K562 (cell line): ENCODE results near the gene PSMA7. TPM values are rescaled to one million over a fixed set of nuclear protein-coding genes. Genes with fewer than 3 reads are reported as not detected.

Experiments
- BRCA1 ChIP-seq, 2 experiments: fragments of 450-650 bp in 1 of 2; sonication (generic) in 1 of 2; formaldehyde crosslinking in 1 of 2; IDR thresholded peaks; 2 replicates each; pipeline versions ENCODE4 v1.5.0 to v1.6.1; 2017 to 2020; ENCODE audit warnings: mild to moderate bottlenecking in 1 of 2, missing genetic modification reagents in 1 of 2
- CHCHD3 ChIP-seq: fragments of 250-450 bp; sonication (Bioruptor Pico); IDR thresholded peaks from 2 replicates; pipeline ENCODE4 v2.1.2; 2022; ENCODE audit warnings: mild to moderate bottlenecking
- EHMT2 ChIP-seq: fragments of 450-650 bp; IDR thresholded peaks from 2 replicates; pipeline ENCODE4 v1.6.1; 2018; ENCODE audit warnings: antibody characterized with exemption
- FOXA1 ChIP-seq: fragments of 450-650 bp; IDR thresholded peaks from 2 replicates; pipeline ENCODE4 v1.6.1; 2016; ENCODE audit warnings: mild to moderate bottlenecking, borderline replicate concordance
- HBP1 ChIP-seq: fragments of 450-650 bp; formaldehyde crosslinking; IDR thresholded peaks from 2 replicates; pipeline ENCODE4 v1.4.0; 2022; ENCODE audit warnings: missing genetic modification characterization
- JUN ChIP-seq, 2 experiments: sonication (generic) in 1 of 2; formaldehyde crosslinking in 1 of 2; IDR thresholded peaks; 2 replicates each; pipeline versions ENCODE4 v1.6.1 to v1.8.0; 2012 to 2022; ENCODE audit warnings: borderline replicate concordance in 2 of 2, mild to moderate bottlenecking in 2 of 2, improper control_type of control experiment in 1 of 2, low read depth in 1 of 2, low read length in 1 of 2, missing genetic modification reagents in 1 of 2
- MYBL2 ChIP-seq, 2 experiments: fragments of 450-650 bp in 1 of 2; sonication (generic) in 1 of 2; formaldehyde crosslinking in 1 of 2; IDR thresholded peaks; 2 replicates each; pipeline versions ENCODE4 v1.6.1 to v1.8.1; 2017 to 2022; ENCODE audit warnings: borderline replicate concordance in 1 of 2, inconsistent platforms in 1 of 2, low read depth in 1 of 2, mild to moderate bottlenecking in 1 of 2, missing genetic modification reagents in 1 of 2, moderate library complexity in 1 of 2
- SRSF9 ChIP-seq: fragments of 200-400 bp; formaldehyde crosslinking; IDR thresholded peaks from 2 replicates; pipeline ENCODE4 v1.6.1; 2017; ENCODE audit warnings: low read depth, low read length, borderline replicate concordance
- polyA plus RNA-seq, 8 experiments: library from polyadenylated mRNA; depleted of rRNA in 4 of 8; stranded (reverse) in 5 of 8; unstranded in 3 of 8; fragments of >200 nt; fragmentation: Nextera tagmentation in 2 of 8; fragmentation: Illumina TruSeq in 1 of 8; extraction: Ambion mirVana in 2 of 8; extraction: Trizol in 1 of 8; gene quantifications; 2 replicates each; pipeline versions ENCODE4 v1.2.1 to v1.2.3, GENCODE V29; 2011 to 2014; ENCODE audit warnings: inconsistent platforms in 1 of 8, missing spikeins in 1 of 8
- total RNA-seq, 7 experiments: library from RNA; depleted of rRNA in 6 of 7; stranded (reverse); fragments of >200 nt in 6 of 7; fragmentation: Illumina TruSeq in 2 of 7; extraction: Trizol in 2 of 7; gene quantifications; 2 replicates each; pipeline versions ENCODE4 v1.2.1 to v1.2.3, GENCODE V29; 2011 to 2021; ENCODE audit warnings: low replicate concordance in 1 of 7
- TF ChIP-seq, protein P1 (sequence below): sonication (generic); formaldehyde crosslinking; IDR thresholded peaks from 2 replicates; pipeline ENCODE4 v1.8.1; 2023; ENCODE audit warnings: missing genetic modification reagents, mild to moderate bottlenecking, borderline replicate concordance
- TF ChIP-seq, protein P2 (sequence below): fragments of 450-650 bp; formaldehyde crosslinking; IDR thresholded peaks from 2 replicates; pipeline ENCODE4 v1.4.0; 2020; ENCODE audit warnings: mild to moderate bottlenecking, moderate library complexity
- TF ChIP-seq, protein P3 (sequence below): fragments of 250-450 bp; sonication (Bioruptor Pico); IDR thresholded peaks from 2 replicates; pipeline ENCODE4 v1.4.0; 2020; ENCODE audit warnings: mild to moderate bottlenecking, moderate library complexity
- TF ChIP-seq, protein P4 (sequence below): sonication (generic); formaldehyde crosslinking; IDR thresholded peaks from 2 replicates; pipeline ENCODE4 v1.8.1; 2023; ENCODE audit warnings: mild to moderate bottlenecking, missing genetic modification reagents

The PSMA7 gene
- total and polyA plus RNA-seq, 9 of the 15 experiments (the other 6 are each of a cell fraction or from before 2014, with no cell fraction given), result 257 to 510 (median 393) TPM

DNA sequence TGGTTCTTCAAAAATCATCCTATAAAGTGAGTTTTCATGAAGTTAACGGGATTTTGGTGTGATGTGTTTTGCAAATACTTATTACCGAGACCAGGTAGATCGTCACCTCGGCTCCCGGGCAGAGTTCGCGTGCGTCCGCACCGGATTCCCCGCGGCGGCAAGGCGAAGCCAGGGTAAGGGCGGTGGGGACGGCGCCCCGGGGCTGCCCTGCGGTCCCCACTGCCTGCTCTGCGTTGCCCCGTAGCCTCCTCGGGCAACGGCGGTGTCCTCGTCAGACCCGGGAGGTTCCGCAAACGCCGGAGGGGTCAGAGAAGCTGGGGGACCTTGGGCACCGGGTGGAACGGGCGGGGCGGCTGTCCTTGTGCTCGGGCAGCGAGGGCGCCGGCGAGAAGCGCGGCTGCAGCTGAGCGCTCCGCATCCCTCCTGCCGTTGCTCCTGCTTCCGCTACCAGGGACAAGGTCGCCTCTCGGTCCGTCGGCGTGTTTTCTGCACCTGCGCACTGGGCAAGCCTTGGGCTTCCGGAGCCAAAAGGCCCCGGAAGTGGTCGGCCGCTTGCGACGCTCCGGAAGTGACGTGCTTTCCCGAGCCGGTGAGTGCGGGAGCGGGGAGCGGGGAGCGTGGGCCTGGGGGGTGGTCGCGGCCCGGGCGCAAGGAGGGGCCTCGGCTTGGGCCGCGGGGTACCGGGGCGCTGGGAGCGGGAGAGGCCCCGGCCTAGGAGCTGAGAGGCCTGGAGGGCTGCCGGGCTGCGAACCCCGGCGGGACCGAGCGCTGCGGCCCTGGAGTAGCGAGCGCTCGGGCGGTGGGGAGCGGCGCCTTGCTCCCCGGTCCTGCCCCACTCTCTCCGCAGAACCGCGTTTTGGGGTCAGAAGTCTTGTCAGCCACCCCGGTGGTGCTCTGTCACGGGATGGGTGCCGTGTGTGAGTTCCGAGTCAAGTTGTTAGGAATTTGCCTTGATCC, 39.6 kb upstream of the PSMA7 start, which contains the start of gene MTG2 (continued):
- TF ChIP-seq, protein P1, sequence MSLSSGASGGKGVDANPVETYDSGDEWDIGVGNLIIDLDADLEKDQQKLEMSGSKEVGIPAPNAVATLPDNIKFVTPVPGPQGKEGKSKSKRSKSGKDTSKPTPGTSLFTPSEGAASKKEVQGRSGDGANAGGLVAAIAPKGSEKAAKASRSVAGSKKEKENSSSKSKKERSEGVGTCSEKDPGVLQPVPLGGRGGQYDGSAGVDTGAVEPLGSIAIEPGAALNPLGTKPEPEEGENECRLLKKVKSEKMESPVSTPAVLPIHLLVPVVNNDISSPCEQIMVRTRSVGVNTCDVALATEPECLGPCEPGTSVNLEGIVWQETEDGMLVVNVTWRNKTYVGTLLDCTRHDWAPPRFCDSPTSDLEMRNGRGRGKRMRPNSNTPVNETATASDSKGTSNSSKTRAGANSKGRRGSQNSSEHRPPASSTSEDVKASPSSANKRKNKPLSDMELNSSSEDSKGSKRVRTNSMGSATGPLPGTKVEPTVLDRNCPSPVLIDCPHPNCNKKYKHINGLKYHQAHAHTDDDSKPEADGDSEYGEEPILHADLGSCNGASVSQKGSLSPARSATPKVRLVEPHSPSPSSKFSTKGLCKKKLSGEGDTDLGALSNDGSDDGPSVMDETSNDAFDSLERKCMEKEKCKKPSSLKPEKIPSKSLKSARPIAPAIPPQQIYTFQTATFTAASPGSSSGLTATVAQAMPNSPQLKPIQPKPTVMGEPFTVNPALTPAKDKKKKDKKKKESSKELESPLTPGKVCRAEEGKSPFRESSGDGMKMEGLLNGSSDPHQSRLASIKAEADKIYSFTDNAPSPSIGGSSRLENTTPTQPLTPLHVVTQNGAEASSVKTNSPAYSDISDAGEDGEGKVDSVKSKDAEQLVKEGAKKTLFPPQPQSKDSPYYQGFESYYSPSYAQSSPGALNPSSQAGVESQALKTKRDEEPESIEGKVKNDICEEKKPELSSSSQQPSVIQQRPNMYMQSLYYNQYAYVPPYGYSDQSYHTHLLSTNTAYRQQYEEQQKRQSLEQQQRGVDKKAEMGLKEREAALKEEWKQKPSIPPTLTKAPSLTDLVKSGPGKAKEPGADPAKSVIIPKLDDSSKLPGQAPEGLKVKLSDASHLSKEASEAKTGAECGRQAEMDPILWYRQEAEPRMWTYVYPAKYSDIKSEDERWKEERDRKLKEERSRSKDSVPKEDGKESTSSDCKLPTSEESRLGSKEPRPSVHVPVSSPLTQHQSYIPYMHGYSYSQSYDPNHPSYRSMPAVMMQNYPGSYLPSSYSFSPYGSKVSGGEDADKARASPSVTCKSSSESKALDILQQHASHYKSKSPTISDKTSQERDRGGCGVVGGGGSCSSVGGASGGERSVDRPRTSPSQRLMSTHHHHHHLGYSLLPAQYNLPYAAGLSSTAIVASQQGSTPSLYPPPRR, result no peak
- TF ChIP-seq JUN (IDR thresholded peaks at IDR 0.05; ENCODE audit: borderline replicate concordance, low read depth, low read length), result 0 out of 2 replicates have a peak, but pooled peaks have one; percentile 8
- TF ChIP-seq JUN (CRISPR knock-in tag; IDR thresholded peaks at IDR 0.05; ENCODE audit: borderline replicate concordance), result no peak
- TF ChIP-seq, protein P2, sequence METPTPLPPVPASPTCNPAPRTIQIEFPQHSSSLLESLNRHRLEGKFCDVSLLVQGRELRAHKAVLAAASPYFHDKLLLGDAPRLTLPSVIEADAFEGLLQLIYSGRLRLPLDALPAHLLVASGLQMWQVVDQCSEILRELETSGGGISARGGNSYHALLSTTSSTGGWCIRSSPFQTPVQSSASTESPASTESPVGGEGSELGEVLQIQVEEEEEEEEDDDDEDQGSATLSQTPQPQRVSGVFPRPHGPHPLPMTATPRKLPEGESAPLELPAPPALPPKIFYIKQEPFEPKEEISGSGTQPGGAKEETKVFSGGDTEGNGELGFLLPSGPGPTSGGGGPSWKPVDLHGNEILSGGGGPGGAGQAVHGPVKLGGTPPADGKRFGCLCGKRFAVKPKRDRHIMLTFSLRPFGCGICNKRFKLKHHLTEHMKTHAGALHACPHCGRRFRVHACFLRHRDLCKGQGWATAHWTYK (CRISPR knock-in tag), result peak; percentile 74
- no peak for TF ChIP-seq FOXA1
- TF ChIP-seq CHCHD3 (CRISPR knock-in tag), result no peak
- TF ChIP-seq, protein P3, sequence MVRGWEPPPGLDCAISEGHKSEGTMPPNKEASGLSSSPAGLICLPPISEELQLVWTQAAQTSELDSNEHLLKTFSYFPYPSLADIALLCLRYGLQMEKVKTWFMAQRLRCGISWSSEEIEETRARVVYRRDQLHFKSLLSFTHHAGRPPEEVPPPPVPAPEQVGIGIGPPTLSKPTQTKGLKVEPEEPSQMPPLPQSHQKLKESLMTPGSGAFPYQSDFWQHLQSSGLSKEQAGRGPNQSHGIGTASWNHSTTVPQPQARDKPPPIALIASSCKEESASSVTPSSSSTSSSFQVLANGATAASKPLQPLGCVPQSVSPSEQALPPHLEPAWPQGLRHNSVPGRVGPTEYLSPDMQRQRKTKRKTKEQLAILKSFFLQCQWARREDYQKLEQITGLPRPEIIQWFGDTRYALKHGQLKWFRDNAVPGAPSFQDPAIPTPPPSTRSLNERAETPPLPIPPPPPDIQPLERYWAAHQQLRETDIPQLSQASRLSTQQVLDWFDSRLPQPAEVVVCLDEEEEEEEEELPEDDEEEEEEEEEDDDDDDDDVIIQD (CRISPR knock-in tag), result no peak
- no peak for TF ChIP-seq EHMT2
- no peak for TF ChIP-seq MYBL2 (IDR thresholded peaks at IDR 0.05; ENCODE audit: low read depth)
- no peak for TF ChIP-seq MYBL2 (CRISPR knock-in tag; IDR thresholded peaks at IDR 0.05; ENCODE audit: borderline replicate concordance)
- TF ChIP-seq, protein P4, sequence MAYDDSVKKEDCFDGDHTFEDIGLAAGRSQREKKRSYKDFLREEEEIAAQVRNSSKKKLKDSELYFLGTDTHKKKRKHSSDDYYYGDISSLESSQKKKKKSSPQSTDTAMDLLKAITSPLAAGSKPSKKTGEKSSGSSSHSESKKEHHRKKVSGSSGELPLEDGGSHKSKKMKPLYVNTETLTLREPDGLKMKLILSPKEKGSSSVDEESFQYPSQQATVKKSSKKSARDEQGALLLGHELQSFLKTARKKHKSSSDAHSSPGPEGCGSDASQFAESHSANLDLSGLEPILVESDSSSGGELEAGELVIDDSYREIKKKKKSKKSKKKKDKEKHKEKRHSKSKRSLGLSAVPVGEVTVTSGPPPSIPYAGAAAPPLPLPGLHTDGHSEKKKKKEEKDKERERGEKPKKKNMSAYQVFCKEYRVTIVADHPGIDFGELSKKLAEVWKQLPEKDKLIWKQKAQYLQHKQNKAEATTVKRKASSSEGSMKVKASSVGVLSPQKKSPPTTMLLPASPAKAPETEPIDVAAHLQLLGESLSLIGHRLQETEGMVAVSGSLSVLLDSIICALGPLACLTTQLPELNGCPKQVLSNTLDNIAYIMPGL (CRISPR knock-in tag), result no peak; the same call in 1 of the 2 replicates
- TF ChIP-seq BRCA1 (IDR thresholded peaks at IDR 0.05), result no peak
- TF ChIP-seq BRCA1 (CRISPR knock-in tag; IDR thresholded peaks at IDR 0.05), result no peak
- 0 out of 2 replicates have a peak, but pooled peaks have one; percentile 32 for TF ChIP-seq HBP1 (CRISPR knock-in tag)
- no peak for TF ChIP-seq SRSF9
